GM21367 (cell line): ENCODE results near the gene CBLIF.
"Not testable (repeated sequence)": the region's sequence is repeated elsewhere in the genome, so short reads cannot be mapped to it uniquely, and the experiment has no call there.

Experiments used
- ATAC-seq: cut with Tn5 transposase; IDR thresholded peaks from one replicate; pipeline ENCODE4 v1.9.1; 2021; ENCODE audit not compliant: unreplicated experiment

CBLIF gene

DNA sequence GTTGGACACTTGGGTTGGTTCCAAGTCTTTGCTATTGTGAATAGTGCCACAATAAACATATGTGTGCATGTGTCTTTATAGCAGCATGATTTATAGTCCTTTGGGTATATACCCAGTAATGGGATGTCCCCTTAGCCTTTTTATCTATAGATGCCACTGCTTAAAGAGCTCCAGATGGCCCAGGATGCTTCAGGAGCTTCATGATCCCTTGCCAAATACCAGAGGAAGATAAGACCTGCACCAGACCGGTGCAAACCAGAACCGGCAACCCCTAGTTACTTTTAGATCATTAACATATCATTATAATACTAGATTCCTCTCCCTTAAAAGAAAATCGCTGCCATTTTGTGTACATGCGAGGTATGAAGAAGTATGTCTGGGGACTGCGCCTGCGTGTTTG lies 3.1 kb upstream of the CBLIF start:
- not testable (repeated sequence) for ATAC-seq

DNA sequence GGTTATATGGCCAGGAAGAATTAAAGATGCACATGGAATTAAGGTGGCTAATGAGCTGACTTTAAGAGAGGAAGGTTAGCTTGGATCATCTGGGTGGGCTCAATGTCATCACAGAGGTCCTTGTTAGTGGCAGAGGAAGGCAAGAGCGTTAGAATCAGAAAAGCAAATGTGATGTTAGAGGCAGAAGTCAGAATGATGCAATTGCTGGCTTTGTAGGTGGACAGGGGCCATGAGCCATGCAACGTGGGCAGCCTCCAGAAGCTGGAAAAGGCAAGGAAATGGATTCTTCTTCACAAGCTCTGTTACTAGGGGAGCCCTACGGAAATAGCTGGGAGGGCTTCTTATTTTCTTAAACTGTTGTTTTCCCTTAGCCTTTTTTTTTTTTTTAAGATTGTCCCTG lies 2.3 kb upstream of the CBLIF start:
- no peak for ATAC-seq

DNA sequence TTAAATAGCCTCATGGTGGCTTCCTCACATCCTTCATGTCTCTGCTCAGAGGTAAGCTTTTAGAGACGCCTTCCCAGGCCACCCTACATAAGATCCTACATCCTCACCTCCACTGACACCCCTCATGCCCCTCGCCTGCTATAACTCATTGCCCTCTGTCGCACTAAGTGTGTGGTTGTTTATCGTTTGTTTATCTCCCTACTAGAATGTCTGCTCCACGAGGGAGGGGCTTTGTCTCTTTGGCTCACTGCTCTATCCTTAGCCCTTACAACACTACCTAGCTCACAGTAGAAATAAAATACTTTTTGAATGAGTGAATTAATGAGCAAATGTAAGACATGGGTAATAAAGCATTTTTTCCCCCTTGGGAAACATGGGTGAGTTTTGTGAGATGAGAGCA lies 1.3 kb upstream of the CBLIF start:
- no peak for ATAC-seq

DNA sequence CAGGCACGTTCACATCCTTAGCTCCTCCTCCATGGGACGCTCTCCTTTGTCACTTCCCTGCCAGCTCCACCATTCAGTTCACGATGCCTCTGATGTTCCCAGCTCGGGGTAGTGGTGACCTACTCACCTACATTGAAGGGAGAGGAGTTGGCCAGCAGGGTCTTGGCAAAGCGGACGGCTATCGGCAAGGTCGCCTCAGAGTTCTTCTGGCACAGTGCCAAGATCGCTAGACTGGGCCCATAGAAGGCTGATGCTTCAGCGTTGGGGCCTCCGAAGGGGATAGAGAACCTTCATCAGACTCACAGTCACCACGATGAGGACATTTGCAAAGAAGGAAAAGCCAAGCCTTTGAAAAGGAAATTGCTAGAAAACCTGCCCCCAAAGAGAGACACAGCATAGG lies 3.0 kb downstream of the CBLIF start:
- no peak for ATAC-seq

DNA sequence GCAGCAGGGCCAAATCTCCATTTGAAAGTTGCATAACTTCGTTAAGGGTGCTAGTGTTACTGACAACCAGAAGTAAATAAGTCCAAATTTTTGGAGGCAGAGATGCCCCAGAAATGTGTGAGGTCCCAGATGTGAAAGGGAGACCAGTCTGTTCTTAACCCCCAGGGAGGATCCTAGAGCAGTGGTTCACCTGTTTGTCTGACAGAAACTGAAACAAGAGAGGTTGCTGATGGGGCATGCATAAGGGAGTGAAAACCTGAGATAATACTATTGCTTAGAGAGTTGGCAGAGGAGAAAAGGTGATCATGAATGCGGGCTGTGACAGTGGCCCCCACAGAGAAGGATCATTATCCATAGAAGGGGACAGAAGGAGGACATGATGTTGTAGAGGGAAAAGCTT lies 3.8 kb downstream of the CBLIF start:
- no peak for ATAC-seq

DNA sequence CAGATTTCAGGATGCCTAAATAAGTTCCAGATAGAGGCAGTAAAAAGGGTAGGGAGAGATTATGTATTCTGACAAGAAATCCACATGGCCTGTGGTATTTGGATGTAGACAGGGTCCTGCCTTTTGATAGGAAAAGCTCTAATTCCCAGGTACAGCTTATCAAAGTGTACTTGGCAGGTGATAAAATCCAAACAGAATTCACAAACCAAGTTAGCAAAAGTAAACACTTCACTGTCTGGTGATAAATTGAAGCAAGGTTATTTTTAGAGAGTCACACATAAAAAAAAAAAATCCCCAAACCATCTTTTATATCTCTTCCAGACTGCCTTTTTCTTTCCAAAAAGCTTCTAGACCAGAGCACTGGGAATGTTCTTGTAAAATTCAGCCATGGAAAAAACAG lies 5.7 kb downstream of the CBLIF start:
- no peak for ATAC-seq

DNA sequence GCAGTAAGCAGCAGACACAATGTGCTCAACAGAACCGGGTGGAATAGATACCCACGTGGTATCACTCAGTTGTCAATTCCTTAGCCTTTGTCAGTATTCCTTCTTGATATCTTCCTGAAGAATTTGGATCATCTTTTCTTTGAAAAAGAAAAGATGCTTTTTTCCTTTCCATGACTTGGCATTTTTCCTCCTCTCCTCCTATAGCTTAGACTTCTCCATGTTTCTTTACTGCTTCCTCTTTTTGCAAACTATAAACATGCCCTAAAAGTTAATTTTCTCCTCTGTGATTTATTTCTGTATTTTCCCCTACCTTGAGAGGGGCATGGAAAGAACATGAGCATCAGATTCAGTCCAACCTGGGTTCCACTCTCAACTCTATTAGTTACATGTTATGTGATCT lies 11.7 kb downstream of the CBLIF start:
- no peak for ATAC-seq

DNA sequence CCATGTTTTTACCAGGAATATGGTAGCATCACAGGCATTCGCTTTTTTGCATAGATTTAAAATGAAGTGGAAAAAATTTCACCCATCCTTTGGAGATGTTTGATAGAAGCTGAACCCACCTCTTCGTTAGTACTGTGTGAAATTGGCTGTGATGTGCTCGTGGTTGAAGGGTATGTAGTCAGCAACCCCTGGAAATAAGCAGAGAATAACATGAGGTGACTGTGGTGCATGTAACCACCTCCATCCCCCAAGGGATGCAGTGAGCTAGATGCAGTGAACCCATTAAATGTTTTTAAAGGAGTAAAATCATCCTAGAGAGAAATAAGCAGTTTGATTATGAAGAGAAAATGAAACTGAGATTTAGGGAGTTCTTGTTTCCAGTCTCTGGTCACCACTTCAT lies 15.9 kb downstream of the CBLIF start:
- no peak for ATAC-seq

DNA sequence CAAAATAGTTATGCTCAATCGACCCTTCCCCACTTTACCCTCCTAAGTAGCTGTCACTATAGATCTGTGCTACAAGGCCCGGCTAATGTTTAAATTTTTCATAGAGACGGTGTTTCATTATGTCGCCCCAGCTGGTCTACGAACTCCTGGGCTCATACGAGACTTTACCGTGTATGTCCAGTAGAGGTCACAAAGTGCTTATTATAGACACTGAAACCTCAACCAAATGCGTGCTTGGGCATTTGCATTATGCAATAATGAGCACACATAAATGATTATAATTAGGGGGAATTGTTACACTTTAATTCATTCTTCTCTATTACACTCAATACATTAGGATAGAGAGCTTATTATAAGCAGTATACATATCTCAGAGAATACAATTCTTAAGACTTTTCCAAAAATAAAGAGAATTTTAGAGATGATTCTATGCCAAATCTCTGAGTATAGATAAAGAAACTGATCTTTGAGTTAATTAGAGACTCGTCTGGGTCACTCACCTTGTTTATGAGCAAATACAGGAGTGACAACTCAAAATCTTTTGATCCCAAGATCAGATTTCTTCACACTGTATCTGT lies 22.2 kb downstream of the CBLIF start:
- ATAC-seq = peak; percentile 84

DNA sequence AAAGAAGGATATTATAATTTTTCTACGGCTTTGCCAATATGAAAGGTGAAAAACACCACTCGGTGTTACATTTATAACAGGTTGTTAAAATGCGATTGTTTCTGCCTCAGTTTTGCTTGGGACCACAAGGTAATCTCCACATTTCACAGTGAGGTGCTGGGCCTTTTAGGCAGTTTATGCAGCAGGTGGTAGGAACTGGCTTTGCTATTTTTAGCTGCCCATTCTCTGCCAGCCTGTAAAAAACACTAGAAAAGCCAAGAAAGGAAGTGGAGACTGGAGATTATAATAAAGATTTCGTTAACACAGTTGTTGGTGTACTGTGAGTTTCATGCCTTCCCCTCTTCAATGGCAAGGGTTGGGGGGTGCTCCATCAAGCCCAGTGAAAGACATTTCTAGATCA lies 26.7 kb downstream of the CBLIF start:
- ATAC-seq = no peak

DNA sequence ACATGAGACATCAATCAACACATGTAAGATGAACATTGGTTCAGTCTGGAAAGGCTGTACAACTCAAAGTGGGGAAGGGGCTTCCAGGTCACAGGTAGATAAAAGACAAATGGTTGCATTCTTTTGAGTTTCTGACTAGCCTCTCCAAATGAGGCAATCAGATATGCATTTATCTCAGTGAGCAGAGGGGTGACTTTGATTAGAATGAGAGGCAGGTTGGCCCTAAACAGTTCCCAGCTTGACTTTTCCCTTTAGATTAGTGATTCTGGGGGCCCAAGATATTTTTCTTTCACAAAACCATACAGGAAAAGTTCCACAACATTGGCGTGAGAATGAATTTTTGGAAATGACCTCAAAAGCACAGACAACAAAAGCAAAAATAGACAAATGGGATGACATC lies 28.9 kb downstream of the CBLIF start:
- ATAC-seq = not testable (repeated sequence)

DNA sequence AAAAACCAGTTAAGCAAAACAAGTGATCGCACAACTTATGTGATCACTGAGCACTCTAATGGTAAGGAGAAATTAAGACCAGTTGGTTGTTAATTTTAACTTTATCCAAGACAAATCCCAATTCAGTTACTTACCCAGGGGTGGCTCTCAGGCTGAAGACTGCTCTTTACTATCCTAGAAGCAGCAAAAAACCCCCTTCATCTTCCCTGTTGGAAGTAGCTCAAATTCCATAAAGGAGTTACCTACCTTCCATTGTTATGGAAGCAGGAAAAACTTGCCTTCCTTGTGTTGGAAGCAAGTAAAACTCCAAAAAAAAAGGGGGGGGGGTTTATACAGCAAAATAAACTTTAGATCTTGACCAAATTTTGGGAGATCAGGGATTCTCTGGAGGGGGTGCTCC lies 29.5 kb downstream of the CBLIF start:
- ATAC-seq = no peak

DNA sequence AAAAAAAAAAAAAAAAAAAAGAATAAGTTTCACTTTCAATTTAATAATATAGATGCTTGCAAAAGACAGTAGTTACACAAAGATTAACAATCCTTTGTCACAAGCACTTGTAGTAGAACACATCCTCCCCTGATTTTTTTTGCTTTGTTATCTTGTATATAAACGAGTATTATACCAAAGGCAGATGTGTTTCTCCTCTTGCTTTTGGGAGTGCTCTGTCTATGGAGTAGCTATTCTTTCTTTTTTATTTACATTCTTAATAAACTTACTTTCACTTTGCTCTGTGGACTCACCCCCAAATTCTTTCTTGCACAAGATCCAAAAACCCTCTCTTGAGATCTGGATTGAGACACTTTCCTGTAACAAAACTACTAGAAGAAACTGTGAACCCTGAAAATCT lies 31.3 kb downstream of the CBLIF start:
- no peak for ATAC-seq

DNA sequence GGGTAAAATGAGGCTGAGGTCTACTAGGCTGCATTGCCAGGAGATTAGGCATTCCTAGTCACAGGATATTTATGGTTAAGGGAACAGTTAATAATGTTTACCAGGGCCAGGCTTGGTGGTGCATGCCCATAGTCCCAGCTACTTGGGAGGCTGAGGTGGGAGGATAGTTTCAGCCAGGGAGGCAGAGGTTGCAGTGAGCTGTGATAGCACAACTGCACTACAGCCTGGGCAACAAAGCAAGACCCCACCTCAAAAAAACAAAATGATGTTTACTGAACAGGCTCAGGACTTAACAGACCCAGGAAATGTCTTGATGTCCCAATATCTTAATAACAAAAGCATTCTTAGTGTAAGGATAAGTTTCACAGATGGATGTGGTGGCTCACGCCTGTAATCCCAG lies 31.9 kb downstream of the CBLIF start:
- ATAC-seq = no peak

DNA sequence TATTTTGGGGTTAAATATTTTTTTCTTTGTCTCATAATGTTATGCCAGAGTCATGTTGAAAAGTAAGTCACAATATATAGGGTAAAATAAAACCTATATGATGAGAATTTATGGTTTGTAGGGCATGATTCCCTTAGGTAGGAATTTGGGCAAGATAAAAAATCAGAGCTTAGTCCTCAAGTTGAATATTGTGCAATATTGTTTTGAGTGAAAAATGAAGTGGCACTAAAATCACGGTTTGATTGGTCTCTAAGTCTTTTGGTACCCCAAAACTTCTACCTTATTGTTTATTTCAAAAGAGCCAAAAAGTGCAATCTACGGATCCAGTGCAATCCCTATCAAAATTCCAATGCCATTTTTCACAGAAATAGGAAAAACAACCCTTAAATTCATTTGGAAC lies 33.1 kb downstream of the CBLIF start:
- no peak for ATAC-seq

DNA sequence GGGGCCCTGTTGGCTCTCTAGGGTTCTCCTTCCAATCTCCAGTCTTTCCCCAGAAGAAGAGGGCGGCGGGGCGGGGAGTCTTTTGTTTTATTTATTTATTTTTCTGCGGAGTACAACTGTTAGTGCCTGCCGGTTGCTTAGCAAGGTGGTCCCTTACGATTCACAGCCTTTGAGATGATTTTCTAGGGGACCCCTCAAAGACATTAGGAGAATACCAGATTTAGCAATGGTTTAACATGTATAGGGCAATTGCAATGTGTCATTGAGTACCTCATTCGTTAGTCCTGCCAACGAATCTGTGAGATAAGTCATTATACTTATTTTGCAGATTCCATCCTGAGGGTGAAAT lies 34.4 kb downstream of the CBLIF start:
- ATAC-seq = no peak

DNA sequence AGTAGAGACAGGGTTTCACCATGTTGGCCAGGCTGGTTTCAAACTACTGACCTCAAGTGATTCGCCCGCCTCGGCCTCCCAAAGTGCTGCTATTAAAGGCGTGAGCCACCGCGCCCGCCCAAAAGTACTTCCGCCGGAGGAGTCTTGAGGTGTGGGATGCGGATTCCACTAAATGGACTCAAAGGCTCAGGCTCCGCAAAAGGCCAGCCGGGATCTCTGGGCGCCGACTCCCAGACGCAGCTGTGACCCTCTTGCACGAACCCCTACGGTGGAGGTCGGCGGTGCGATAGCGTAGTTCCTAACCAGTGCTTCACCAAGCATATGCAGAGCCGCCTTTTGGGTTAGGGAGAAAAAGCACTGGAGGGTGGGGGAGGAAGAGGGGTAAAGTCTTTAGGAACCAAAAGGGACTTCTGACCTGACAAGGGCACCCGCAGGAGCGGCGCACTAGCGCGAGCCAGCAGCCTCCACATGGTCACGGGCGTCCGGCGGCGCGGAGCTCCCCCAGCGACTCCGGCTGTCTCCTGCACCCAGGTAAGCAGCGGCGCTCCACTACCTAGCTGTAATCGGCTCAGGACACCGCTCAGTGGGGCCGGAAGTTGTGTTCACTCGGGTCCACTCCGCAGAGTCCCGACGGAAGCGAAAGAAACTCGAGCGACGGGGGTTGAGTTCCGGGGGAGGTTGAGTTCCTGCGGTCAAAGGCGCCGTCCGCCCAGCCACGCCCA lies 34.9 kb downstream of the CBLIF start, which contains the start of gene MRPL16:
Gene MRPL16 (minus strand): TSS at position 590 of the 722 bp plus-strand sequence. CDS start 120 bp downstream, at position 470.
- peak; percentile 98 for ATAC-seq

DNA sequence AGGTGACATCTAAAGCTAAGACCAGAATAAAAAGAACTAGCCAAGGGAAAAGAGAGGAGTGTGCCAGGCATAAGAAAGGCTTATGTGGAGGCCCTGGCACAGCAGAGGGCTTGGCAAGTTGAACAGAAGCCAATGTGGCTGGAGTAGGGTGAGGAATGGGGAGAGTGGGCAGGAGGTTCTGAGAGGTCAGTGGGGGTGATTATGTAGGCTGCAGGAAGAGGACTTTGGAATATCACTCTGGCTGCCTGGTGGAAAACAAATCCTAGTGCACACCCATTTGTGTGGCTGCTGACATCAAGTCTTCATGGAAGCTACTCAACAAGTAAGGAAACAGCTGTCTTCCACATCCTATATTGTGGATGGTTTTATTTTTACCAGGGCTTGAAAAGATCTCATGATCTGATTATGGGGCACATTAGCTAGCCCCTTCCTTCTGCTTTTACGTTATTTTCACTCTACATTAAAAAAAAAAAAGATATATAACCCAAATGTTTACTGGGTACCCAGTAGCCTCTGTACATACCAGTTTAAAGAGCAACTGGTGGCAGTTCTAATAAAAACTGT lies 38.2 kb downstream of the CBLIF start:
- ATAC-seq = no peak

DNA sequence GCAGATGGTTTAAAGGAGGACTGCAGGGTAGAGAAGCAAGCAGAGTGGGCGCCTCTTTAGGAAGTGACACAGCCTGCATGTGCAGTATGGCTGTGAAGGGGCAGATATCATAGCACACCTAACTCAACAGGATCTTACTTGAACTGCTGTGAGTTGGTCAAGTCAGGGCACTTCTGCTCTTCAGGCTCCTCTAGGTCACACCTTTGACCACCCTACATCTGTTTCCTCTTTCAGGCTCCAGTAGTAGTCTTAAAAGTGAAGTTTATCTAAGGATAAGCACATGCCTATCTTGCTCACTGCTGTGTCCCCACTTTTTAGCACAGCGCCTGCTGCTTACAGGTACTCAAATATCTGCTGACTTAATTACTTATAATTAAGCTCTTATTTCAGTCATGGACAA lies 41.2 kb downstream of the CBLIF start:
- no peak for ATAC-seq

DNA sequence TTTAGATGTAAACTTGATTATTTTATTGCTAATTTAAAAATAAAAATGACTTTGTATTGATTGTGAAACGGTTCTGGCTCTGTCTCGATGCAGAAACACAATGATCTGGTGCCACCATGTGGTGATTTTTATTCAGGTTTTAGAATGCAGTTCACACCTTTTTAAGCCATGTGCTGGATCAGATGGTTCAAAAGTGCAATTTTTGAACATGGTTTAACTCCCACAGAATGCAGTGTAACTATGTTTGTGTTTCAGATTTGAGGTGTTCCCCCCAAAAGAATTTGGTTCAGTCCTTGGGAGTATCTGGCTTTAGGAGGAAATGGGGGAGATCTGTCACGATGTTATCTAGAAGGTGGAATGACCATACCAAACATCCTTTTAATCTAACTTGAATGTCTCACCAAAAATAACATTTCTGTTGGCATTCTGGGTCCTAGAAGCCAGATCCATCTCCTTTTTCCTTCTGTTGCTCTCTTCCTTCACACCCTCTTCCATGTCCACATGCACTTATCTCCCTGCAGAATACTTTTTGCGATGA lies 42.6 kb downstream of the CBLIF start:
- ATAC-seq = no peak

DNA sequence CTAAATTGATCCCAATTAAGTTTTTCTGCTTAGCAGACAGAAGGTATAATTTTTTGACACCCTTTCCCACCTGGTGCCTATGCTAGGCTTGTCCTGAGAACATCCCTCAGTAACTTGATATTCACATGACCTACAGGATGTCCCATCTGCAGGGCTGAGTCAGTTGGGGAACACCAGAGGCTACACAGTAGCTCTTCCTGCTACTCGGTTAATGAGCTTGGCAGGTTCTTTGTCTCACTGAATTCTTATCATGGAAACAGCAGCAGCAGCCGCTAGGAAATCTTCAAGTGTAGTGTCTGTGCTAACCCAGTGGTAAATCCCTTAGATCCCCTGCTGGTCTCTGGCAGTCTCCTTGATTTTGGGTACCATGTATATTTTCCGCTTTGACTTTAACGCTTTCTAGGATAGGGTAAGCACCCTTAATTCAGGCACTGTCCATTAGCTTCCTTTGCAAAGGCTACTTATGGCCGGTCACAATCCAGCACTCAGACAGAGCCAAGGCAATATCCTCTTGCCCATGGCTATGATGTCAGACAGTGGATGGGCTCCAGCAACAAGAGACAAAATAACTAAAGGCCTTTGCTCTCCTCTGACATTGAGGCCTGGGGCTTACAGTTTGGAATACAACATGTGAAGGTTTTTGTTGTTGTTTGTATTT lies 43.2 kb downstream of the CBLIF start:
- no peak for ATAC-seq

DNA sequence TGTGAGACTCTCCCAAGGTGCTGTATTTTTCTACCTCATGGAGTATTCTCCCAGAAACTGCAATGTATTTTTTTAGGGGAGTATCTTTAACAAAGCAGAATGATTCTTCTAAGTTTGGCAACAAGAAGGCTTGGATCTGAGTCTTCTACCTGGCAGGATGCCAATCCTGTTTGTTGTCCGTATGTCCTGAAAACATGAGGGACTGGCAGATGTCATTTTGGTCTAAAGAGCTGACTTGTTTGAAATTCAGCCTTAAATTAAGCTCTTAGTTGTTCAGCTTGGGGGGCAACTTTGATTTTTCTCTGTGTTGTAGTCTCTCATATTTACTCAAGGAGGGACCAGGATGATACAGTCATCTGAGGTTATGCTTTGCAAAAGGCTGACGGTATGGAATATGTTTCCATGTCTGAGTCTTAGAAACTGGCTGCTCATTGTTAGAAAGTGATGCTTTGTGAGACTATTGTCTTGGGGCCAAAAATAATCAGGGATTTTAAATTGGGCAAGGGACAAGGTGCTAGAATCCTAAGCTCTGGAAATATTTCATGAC lies 44.1 kb downstream of the CBLIF start:
- no peak for ATAC-seq
